BJ (cell line): ENCODE data around the gene SIGLEC5. TPM values are rescaled to one million over a fixed set of nuclear protein-coding genes. Genes with fewer than 3 reads are reported as not detected.
"Not testable (repeated sequence)": the region's sequence is repeated elsewhere in the genome, so short reads cannot be mapped to it uniquely, and the experiment has no call there.

Experiments used
- CTCF ChIA-PET: fragments of 350-600 bp; formaldehyde crosslinking; extraction: SDS; loops from one replicate; lab custom pipeline; 2021; ENCODE audit warnings: antibody characterized with exemption, inconsistent platforms; lab: Yijun Ruan, JAX
- POLR2A ChIA-PET: fragments of 300-600 bp; sonication (Branson Sonifier 250); formaldehyde crosslinking; extraction: SDS; loops from one replicate; lab custom pipeline; 2021; ENCODE audit warnings: antibody characterized with exemption; lab: Charles Lee
- DNase-seq: peaks from one replicate; pipeline ENCODE4 v3.0.0-alpha.2; 2011; ENCODE audit warnings: low read depth
- H3K27me3 ChIP-seq: 2 replicates; pipeline ENCODE4 v1.6.0; 2011; ENCODE audit warnings: low read length; ENCODE audit not compliant: control insufficient read depth, insufficient read depth
- H3K36me3 ChIP-seq: 2 replicates; pipeline ENCODE4 v1.5.1; 2011; ENCODE audit warnings: low read length; ENCODE audit not compliant: control insufficient read depth, insufficient read depth
- H3K4me3 ChIP-seq: 2 replicates; pipeline ENCODE4 v1.5.1; 2011; ENCODE audit warnings: low read depth, mild to moderate bottlenecking, control low read depth, low read length
- polyA plus RNA-seq: library from polyadenylated mRNA; depleted of rRNA; stranded (reverse); fragments of >200 nt; gene quantifications from 2 replicates; pipeline ENCODE4 v1.2.3, GENCODE V29; 2011
- TF ChIP-seq, protein P1 (sequence below): IDR thresholded peaks from 2 replicates; pipeline ENCODE4 v1.5.1; 2011; ENCODE audit warnings: low read depth, mild to moderate bottlenecking, control low read depth, inconsistent platforms, low read length, moderate library complexity; ENCODE audit not compliant: insufficient read depth

Gene SIGLEC5
- polyA plus RNA-seq, 1 experiment: not detected

DNA sequence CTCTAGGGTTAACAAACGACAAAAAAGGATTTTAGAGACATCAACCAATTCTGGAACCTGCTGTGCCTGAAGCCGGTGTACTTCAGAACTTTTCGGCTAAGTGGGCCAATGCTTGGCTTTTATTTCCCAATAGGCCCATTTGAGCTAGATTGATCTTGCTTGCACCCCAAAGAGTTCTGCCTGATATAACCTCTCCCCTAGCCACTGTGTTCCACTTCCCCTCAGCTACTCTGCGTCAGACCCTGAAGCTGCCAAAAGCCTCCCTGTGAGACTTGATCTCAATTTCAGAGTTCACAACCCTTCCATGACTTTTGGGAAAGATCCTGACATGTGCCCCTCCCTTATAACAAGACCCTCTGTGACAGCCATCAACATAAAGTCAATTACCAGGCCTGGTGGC lies 22.1 kb upstream of the SIGLEC5 start:
- CTCF ChIA-PET: interaction anchor here (1.0 to 1.2 kb wide), 2 partner anchors 9 to 231 kb away, joined by 3 to 5 read pairs; no protein-coding TSS in a partner anchor
- POLR2A ChIA-PET: no interaction called here
- DNase-seq: no peak

DNA sequence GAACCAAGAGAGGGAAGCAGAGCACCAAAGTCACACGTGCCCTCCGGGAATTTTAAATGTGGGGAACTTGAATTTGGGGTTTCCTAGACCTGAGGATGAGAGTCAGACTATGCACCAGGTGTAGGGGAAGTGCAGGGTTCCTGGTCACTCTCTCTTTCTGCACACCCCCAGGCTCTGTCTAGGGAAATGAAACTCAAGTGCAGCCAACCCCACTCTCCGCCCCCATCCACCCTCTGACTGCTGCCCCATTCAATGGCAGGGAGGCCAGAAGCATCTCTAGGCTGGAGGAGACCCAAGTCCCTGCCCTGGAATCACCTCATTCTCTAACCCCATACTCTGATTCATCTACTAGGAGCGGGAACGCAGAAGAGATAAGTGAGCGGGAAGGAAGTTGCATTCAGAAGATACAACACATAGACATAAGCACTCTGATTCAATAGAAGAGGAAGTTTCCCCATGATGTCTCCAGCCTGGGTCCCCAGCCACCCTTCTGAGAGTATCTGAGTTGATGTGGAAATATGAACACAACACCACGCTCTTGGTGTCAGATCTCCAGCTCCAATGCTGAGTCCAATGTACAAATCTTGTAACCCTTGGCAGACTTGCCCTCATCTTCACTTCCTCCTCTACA lies 21.1 kb upstream of the SIGLEC5 start:
- ChIA-PET POLR2A (no interaction called here), CTCF (no interaction called here)

More for the DNA sequence above, 22.1 kb upstream of the SIGLEC5 start:
- TF ChIP-seq, protein P1, sequence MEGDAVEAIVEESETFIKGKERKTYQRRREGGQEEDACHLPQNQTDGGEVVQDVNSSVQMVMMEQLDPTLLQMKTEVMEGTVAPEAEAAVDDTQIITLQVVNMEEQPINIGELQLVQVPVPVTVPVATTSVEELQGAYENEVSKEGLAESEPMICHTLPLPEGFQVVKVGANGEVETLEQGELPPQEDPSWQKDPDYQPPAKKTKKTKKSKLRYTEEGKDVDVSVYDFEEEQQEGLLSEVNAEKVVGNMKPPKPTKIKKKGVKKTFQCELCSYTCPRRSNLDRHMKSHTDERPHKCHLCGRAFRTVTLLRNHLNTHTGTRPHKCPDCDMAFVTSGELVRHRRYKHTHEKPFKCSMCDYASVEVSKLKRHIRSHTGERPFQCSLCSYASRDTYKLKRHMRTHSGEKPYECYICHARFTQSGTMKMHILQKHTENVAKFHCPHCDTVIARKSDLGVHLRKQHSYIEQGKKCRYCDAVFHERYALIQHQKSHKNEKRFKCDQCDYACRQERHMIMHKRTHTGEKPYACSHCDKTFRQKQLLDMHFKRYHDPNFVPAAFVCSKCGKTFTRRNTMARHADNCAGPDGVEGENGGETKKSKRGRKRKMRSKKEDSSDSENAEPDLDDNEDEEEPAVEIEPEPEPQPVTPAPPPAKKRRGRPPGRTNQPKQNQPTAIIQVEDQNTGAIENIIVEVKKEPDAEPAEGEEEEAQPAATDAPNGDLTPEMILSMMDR: no peak
- no peaks in the 10 kb centered on the region for H3K27me3 ChIP-seq
- H3K36me3 ChIP-seq: no peaks in the 10 kb centered on the region
- no peak overlapping the region for H3K4me3 ChIP-seq

DNA sequence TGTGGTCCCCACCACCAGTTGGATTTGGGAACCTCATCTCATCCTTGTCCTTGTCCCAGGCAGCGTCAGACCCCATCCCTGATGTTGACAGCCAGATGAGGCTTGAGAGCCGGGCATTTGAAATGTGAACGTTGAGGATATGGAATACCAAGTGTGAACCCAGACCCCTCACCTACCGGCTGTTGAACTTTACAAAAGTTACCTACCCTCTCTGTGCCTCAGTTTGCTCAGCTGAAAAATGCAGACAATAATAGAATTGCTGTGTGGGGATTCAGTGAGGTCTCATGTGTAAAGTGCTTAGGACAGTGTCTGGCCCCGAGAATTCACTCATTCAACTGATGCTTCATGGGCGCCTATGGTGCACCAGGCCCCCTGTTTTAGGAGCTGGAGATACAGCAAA lies 17.1 kb upstream of the SIGLEC5 start:
- DNase-seq: no peak
- ChIA-PET POLR2A (no interaction called here), CTCF (interaction anchor here (0.6 kb wide), 1 partner anchor 175 kb away, joined by 3 read pairs; no protein-coding TSS in a partner anchor)
- no peaks in the 10 kb centered on the region for H3K27me3 ChIP-seq
- no peaks in the 10 kb centered on the region for H3K36me3 ChIP-seq
- no peak overlapping the region for H3K4me3 ChIP-seq
- TF ChIP-seq, protein P1: no peak

More for the DNA sequence above, 21.1 kb upstream of the SIGLEC5 start:
- Histone ChIP-seq H3K4me3 (no peak overlapping the region), H3K36me3 (no peaks in the 10 kb centered on the region), H3K27me3 (no peaks in the 10 kb centered on the region)
- no peak for DNase-seq
- TF ChIP-seq, protein P1: no peak

DNA sequence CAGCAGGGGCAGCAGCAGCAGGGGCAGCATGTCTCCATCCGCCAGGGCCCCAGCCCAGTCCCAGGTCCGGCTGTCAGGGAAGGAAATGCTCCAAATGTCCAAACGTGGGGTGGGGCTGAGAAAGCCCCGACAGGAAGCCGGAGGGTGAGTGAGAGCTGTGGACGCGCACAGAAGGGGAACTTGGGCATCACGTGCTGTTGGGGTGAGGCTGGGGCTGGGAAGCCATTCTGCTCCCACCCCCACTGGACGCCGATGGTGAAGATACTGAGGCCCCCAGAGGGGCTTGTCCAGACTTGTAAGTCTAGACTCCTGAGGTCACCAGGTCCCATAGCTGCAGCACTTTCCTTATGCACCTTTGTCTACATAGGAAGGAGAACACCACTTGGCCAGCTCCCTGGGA lies 16.5 kb upstream of the SIGLEC5 start, which contains the start of gene SIGLEC14:
Gene SIGLEC14, minus strand, starts transcription at position 96 of the 400 bp plus-strand sequence. Its CDS starts 66 bp downstream, at position 30.
- H3K27me3 ChIP-seq, CTCF ChIA-PET, POLR2A ChIA-PET, H3K4me3 ChIP-seq, DNase-seq, H3K36me3 ChIP-seq: not testable (repeated sequence)

DNA sequence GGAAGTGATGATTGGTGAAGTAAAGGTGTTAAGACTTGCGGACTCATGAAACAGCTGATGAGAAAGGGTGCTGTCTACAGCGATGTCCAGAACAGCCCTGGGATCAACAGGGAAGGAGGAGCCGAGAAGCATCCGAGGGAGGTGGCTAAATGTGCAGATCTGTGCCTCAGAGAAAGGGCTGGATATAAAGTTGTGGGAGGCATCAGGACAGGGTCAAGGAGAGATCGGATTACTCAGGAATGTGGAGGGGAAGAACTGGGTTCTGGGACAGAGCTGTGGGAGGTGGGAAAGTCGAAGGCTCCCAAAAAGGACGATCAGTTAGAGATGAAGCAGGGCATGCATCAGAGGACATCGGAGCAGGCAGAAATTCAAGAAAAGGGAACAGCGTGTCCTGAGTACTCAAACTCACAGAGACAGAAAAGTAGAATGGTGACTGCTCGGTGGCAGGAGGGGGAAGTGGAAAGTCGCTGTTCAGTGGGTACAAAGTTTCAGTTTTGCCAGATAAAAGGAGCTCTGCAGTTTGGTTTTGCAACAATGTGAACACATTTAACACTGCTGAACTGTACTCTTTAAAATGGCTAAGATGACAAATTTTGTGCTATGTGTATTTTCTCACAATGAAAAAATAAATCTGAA lies 14.6 kb upstream of the SIGLEC5 start:
- Histone ChIP-seq H3K27me3 (no peaks in the 10 kb centered on the region), H3K36me3 (no peaks in the 10 kb centered on the region), H3K4me3 (no peak overlapping the region)
- CTCF ChIA-PET: no interaction called here
- TF ChIP-seq, protein P1: no peak
- POLR2A ChIA-PET: no interaction called here
- no peak for DNase-seq
